ENCODE measurements around the gene DCHS2.

Gene DCHS2

GRCh38 chr4:154384012-154384411, 107.6 kb downstream of the DCHS2 start:
- DNase-seq (ENCODE audit: low spot score), result no peak

DNA sequence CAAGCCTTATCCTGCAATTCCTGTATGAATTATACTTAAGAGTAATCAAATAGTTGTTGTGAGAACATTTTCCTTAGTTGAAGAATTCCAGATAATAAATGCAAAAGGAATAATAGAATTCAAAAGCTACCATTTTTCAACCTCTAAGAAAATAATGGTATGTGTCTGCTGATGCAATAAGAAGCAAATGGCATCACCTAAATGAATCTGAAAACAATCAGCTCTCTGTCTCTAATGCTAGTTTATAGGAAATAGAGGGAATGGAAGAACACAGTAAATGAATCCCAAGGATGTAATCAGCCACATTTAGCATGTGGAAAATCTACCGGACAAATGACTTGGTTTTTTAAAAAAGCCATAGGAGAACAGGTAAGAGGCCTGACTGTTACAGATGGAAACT, 115.1 kb downstream of the DCHS2 start:
- DNase-seq (ENCODE audit: low spot score), result no peak

- no peak for DNase-seq (ENCODE audit: low spot score)
Observed at GRCh38 chr4:154368060-154368459, 123.5 kb downstream of the DCHS2 start.

DNA sequence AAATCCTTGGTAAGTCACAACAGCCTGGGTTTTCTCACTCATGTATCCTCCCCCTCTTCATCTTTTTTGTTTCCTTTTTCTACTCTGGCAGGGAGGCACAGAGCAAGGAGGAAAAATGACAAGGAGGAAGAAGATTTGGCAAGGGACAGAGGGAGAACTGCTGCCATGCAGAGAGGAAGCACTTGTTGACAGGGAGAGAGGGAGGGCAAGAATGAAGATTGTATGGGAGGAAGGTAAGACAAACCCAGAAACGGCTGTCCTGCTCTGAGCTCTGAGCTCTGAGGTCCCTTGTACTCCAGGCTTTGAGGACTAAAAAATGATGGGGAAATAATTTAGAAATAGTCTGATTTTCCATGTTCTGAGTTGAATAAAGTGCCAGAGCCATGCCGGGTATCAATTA, 123.9 kb downstream of the DCHS2 start:
- DNase-seq (ENCODE audit: low spot score), result peak; percentile 35

DNA sequence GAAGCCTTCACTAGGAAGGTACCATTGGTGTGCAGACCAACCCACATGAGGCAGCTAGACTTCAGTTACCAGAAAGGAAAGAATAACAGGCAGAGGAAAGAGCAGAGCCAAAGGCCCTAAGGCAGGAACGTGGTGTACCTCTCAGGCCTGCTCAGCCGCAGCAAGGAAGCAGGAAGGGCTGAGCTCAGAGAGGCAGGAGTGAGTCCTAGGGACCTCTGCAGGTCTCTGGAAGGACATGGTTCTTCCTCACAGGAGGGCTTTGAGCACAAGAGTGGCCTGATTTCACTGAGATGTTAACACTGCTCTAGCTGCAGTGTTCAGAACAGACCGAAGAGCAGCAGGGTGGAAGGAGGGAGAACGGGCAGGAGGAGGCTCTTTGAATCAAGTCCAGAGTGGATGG, 124.6 kb downstream of the DCHS2 start:
- peak; percentile 22 for DNase-seq (ENCODE audit: low spot score)

- DNase-seq (ENCODE audit: low spot score), result peak; percentile 11
Observed at GRCh38 chr4:154364066-154364845, 127.3 kb downstream of the DCHS2 start.

DNA sequence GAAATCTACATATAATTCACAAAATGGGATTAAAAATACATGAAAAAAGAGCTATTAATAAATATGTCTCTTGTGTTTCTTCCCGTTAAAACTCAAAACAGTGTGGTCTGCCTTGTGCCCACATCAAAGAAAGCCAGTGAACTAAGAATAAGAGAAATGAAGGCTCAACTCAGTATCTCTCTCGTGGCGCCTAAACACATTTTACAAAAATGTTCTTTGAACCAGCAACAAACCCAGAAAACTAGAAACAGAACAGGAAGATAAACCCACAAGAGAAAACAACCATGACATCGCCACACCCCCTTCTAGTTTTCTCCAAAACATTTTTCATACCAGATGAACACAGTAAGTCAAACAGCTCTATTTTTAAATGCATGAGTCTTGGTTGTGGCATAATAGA, 130.1 kb downstream of the DCHS2 start:
- no peak for DNase-seq (ENCODE audit: low spot score)

GRCh38 chr4:154360491-154360890, 131.1 kb downstream of the DCHS2 start:
- no peak for DNase-seq (ENCODE audit: low spot score)

- DNase-seq (ENCODE audit: low spot score), result no peak
Observed at GRCh38 chr4:154354883-154355282, 136.7 kb downstream of the DCHS2 start.

GRCh38 chr4:154349829-154350228, 141.8 kb downstream of the DCHS2 start:
- no peak for DNase-seq (ENCODE audit: low spot score)

DNA sequence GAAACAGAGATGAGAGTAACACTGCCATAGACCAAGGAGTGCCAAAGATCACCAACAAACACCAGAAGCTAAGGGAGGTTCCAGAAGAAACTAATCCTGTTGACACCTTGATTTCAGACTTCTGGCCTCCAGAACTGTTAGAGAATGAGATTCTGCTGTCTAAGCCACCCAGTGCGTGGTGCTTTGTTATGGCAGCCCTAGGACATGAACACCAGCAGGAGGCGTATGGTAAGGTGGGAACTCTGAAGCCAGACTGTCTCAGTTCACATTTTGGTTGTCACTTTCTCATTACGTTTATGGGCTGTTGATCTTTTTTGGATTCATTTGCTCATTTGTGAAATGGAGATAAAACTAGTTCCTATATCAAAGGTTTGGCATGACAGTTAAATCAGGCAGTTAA, 142.9 kb downstream of the DCHS2 start:
- DNase-seq (ENCODE audit: low spot score), result no peak

DNA sequence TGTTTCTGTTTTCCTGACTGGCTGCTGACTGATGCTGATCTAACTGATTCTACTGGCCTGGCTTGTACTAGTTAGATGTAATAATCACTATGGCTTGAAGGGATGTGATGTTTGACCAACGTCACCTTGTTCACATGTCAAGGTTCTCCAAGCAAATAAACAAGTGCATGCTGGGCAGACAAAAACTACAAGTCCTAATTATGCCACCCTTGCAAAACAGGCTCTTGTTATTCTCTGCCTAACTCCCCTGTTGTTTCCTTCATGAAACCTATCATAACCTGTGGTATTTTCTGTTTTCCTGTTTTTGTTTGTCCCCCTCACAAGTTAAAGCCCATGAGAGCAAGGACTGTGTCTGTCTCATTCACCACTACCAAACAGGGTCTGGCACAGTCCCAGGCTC, 146.2 kb downstream of the DCHS2 start:
- DNase-seq (ENCODE audit: low spot score), result no peak

GRCh38 chr4:154344686-154345085, 146.9 kb downstream of the DCHS2 start:
- no peak for DNase-seq (ENCODE audit: low spot score)

- no peak for DNase-seq (ENCODE audit: low spot score)
Observed at GRCh38 chr4:154343651-154344050, 147.9 kb downstream of the DCHS2 start.

DNA sequence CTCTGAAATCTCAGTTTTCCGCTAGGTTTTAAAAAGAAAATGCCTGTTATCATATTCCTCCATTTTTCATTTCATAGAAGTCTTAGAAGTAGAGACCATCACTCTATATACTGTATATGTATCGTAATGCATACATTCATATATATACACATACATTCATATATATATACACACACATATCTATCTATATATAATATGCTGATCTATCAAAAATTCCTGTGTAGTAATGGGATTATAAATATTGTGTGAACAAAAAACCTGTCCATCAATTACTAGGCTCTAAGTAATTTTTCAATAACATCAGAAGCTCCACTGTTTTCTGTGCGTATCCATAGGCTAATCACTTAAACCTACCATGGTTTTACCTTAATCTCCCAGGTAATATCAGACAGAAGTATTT, 150.2 kb downstream of the DCHS2 start:
- no peak for DNase-seq (ENCODE audit: low spot score)

GRCh38 chr4:154335588-154335987, 156.0 kb downstream of the DCHS2 start:
- no peak for DNase-seq (ENCODE audit: low spot score)

DNA sequence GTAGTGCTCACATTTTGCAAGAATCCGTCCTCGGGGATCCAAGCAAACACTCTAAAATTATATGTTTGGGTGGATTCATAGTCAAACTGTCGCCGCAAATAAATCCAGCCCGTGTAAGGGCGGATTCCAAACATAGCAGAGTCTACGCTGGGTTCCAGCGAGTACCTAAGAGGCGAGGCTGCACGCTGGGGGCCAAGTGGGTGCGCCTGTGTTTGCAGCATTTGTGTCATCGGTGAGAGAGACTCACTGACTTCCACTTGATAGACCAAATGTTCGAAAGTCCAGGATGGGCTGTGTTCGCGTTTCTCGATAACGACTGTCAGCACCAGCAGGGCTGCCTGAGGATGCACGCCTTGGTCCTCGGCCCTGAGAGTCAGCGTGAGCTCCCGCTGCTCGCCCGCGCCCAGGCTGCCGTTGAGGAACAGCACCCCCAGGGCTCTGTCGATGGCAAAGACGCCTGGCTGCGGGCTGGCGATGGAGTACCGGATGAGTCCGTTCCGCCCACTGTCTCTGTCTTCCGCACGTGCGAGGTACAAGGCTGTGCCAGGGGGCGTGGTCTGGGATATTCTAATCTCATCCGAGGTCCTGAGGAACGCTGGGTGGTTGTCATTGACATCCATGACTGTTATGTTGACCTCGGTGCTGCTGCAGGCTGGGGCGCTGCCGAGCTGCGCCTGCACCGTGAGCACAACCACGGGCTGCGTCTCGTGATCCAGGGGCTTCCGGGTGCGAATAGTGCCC, 158.7 kb downstream of the DCHS2 start:
- peak; percentile 36 for DNase-seq (ENCODE audit: low spot score)

- DNase-seq (ENCODE audit: low spot score), result no peak
Observed at GRCh38 chr4:154329939-154330338, 161.7 kb downstream of the DCHS2 start.

DNA sequence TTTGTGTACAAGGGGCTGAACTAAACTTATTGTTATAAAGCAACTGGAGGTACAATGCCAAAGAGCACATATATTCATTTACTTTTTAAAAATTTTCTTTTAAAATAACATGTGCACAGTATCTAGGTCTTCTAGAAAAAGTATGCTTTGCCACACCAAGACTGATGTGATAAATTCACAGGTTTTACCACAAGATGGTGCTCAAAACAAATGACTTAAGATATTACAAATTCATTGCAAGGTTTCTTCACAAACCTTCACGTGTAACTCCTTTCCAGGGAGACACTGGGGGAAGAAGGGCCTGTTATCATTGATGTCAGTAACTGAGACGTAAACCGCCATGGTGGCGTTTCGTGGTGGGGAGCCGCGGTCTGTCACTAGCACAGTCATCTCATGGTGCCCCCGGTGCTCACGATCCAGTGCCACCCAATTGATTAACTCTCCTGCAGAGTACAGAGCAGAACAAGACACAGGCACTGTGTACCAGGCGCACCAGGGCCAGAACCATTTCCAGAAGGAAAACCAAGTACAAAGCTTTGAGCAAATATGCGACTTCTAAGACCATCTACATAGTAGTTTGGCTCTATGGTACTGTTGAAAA, 162.2 kb downstream of the DCHS2 start:
- peak; percentile 53 for DNase-seq (ENCODE audit: low spot score)

DNA sequence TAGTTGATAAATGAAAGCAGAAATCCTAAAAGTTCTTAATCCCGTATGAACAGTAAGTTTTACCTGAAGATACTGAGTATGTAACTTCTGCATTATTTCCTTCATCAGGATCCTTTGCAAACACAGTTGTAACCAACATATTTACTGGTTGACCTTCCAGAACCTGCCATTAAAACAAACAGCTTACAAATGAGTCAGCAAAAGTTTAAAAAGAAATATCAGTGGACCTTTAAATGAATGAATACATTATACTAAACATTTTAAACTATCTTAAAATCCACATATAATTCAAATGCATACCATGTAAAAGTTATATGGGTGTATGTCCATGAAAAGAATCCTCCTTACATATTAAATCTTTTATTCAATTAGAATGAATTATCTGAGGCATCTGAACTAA, 163.6 kb downstream of the DCHS2 start:
- no peak for DNase-seq (ENCODE audit: low spot score)

- no peak for DNase-seq (ENCODE audit: low spot score)
Observed at GRCh38 chr4:154320521-154320920, 171.1 kb downstream of the DCHS2 start.

DNA sequence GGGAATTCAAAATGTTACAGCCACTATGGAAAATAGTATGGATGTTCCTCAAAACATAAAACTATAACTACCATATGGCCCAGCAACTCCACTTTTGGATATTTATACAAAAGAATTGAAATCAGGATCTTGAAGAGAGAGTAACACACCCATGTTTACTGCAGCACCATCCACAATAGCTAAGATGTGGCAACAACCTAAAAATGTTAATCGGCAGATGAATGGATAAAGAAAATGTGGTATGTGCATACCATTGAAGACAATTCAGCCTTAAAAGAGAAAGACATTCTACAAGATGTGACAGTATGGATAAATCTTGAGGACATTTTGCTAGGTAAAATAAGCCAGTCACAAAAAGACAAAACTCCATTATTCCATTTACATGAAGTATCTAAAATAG, 171.9 kb downstream of the DCHS2 start:
- DNase-seq (ENCODE audit: low spot score), result no peak
